HEK293 (cell line): ENCODE data around the gene GNB1L.

Experiments
- CTCF ChIA-PET: fragments of 350-600 bp; formaldehyde crosslinking; extraction: SDS; loops from one replicate; lab custom pipeline; 2021; ENCODE audit warnings: antibody characterized with exemption; lab: Yijun Ruan, JAX
- POLR2A ChIA-PET: fragments of 300-600 bp; formaldehyde crosslinking; extraction: SDS; loops from one replicate; lab custom pipeline; 2020; ENCODE audit warnings: antibody characterized with exemption, inconsistent platforms; lab: Yijun Ruan, JAX
- H3K27ac ChIP-seq: fragments of 200-500 bp; sonication (Bioruptor generic); 2 replicates; pipeline ENCODE4 v1.5.1; 2014; ENCODE audit warnings: low read depth, low read length, control low read depth, inconsistent platforms; ENCODE audit errors: extremely low read depth
- H3K36me3 ChIP-seq, 2 experiments: fragments of 200-500 bp in 1 of 2; sonication (Bioruptor generic) in 1 of 2; 1 replicate in 1 of 2; 2 replicates in 1 of 2; pipeline ENCODE4 v1.5.1; 2014 to 2017; ENCODE audit warnings: inconsistent platforms in 2 of 2, low read length in 2 of 2; ENCODE audit not compliant: control insufficient read depth in 2 of 2, insufficient read depth in 1 of 2
- H3K4me1 ChIP-seq: fragments of 200-500 bp; sonication (Bioruptor generic); 2 replicates; pipeline ENCODE4 v1.5.1; 2014; ENCODE audit warnings: mild to moderate bottlenecking, low read length, inconsistent platforms; ENCODE audit not compliant: control insufficient read depth, insufficient read depth
- H3K4me3 ChIP-seq: 2 replicates; pipeline ENCODE4 v1.5.1; 2011; ENCODE audit warnings: low read depth, mild to moderate bottlenecking, control low read depth, low read length, moderate library complexity
- H3K9me3 ChIP-seq: fragments of 200-500 bp; sonication (Bioruptor generic); 2 replicates; pipeline ENCODE4 v1.5.1; 2014; ENCODE audit warnings: low read depth, low read length, inconsistent platforms; ENCODE audit not compliant: control insufficient read depth, insufficient read depth
- GLIS2 ChIP-seq: fragments of 450-650 bp; formaldehyde crosslinking; IDR thresholded peaks from 2 replicates; pipeline ENCODE4 v1.5.1; 2016; ENCODE audit warnings: missing biosample characterization, missing genetic modification characterization
- PATZ1 ChIP-seq: fragments of 450-650 bp; formaldehyde crosslinking; IDR thresholded peaks from 2 replicates; pipeline ENCODE4 v1.5.1; 2016; ENCODE audit warnings: missing biosample characterization, missing genetic modification characterization
- SP2 ChIP-seq: fragments of 450-650 bp; formaldehyde crosslinking; IDR thresholded peaks from 2 replicates; pipeline ENCODE4 v1.5.1; 2016; ENCODE audit warnings: missing biosample characterization, missing genetic modification characterization
- ZBTB1 ChIP-seq: fragments of 450-650 bp; formaldehyde crosslinking; IDR thresholded peaks from 2 replicates; pipeline ENCODE4 v1.5.1; 2016; ENCODE audit warnings: missing biosample characterization, missing genetic modification characterization
- ZBTB17 ChIP-seq: fragments of 450-650 bp; formaldehyde crosslinking; IDR thresholded peaks from 2 replicates; pipeline ENCODE4 v1.5.1; 2016; ENCODE audit warnings: missing biosample characterization, missing genetic modification characterization
- ZBTB20 ChIP-seq: fragments of 450-650 bp; formaldehyde crosslinking; IDR thresholded peaks from 2 replicates; pipeline ENCODE4 v1.5.1; 2016; ENCODE audit warnings: missing biosample characterization, missing genetic modification characterization
- ZBTB8A ChIP-seq: fragments of 450-650 bp; formaldehyde crosslinking; IDR thresholded peaks from 2 replicates; pipeline ENCODE4 v1.5.1; 2016; ENCODE audit warnings: missing biosample characterization, missing genetic modification characterization
- ZNF175 ChIP-seq: fragments of 450-650 bp; formaldehyde crosslinking; IDR thresholded peaks from 2 replicates; pipeline ENCODE4 v1.5.1; 2016; ENCODE audit warnings: missing biosample characterization, missing genetic modification characterization
- ZNF26 ChIP-seq: fragments of 450-650 bp; formaldehyde crosslinking; IDR thresholded peaks from 2 replicates; pipeline ENCODE4 v1.5.1; 2016; ENCODE audit warnings: missing biosample characterization, missing genetic modification characterization
- ZNF335 ChIP-seq: fragments of 450-650 bp; formaldehyde crosslinking; conservative IDR thresholded peaks from 2 replicates; pipeline ENCODE4 v1.5.1; 2016; ENCODE audit warnings: missing biosample characterization, missing genetic modification characterization
- ZNF449 ChIP-seq: fragments of 450-650 bp; formaldehyde crosslinking; IDR thresholded peaks from 2 replicates; pipeline ENCODE4 v1.5.1; 2017; ENCODE audit warnings: missing biosample characterization, mild to moderate bottlenecking, missing genetic modification characterization, moderate library complexity
- ZNF521 ChIP-seq: fragments of 450-650 bp; formaldehyde crosslinking; IDR thresholded peaks from 2 replicates; pipeline ENCODE4 v1.5.1; 2017; ENCODE audit warnings: missing biosample characterization, mild to moderate bottlenecking, missing genetic modification characterization
- ZNF548 ChIP-seq: fragments of 450-650 bp; formaldehyde crosslinking; IDR thresholded peaks from 2 replicates; pipeline ENCODE4 v1.5.1; 2016; ENCODE audit warnings: missing biosample characterization, missing genetic modification characterization
- ZNF561 ChIP-seq: fragments of 450-650 bp; IDR thresholded peaks from 2 replicates; pipeline ENCODE4 v1.5.1; 2018; ENCODE audit warnings: missing biosample characterization, missing genetic modification characterization, borderline replicate concordance
- ZNF629 ChIP-seq: fragments of 450-650 bp; formaldehyde crosslinking; IDR thresholded peaks from 2 replicates; pipeline ENCODE4 v1.5.1; 2017; ENCODE audit warnings: missing biosample characterization, missing genetic modification characterization
- ZNF639 ChIP-seq: fragments of 450-650 bp; formaldehyde crosslinking; IDR thresholded peaks from 2 replicates; pipeline ENCODE4 v1.5.1; 2016; ENCODE audit warnings: missing biosample characterization, missing genetic modification characterization

Gene GNB1L

GRCh38 chr22:19758896-19759426 lies 95.7 kb downstream of the GNB1L start (continued):
- no peak for TF ChIP-seq ZNF449 (tag by site-specific recombination)
- no peak for TF ChIP-seq GLIS2 (tag by site-specific recombination)
- TF ChIP-seq ZNF175 (tag by site-specific recombination): no peak
- no peak for TF ChIP-seq ZBTB17 (tag by site-specific recombination)
- TF ChIP-seq ZNF629 (tag by site-specific recombination): no peak

GRCh38 chr22:19757985-19758895 lies 96.4 kb downstream of the GNB1L start:
- Histone ChIP-seq H3K4me3 (no peak overlapping the region), H3K4me1 (no peaks in the 10 kb centered on the region), H3K27ac (no peak overlapping the region), H3K9me3 (no peaks in the 10 kb centered on the region)
- ChIA-PET CTCF (interaction anchor here (0.5 to 5.3 kb wide), 5 partner anchors 23 to 152 kb away, joined by 3 to 42 read pairs (median 5); no protein-coding TSS in a partner anchor), POLR2A (interaction anchor here (0.8 kb wide), 1 partner anchor 96 kb away, joined by 3 read pairs; no protein-coding TSS in a partner anchor)
- no peak for TF ChIP-seq ZNF561
- peak; percentile 20; the same call in 1 of the 2 replicates for TF ChIP-seq ZBTB8A (tag by site-specific recombination)
- no peak for TF ChIP-seq ZNF26 (tag by site-specific recombination)
- TF ChIP-seq, all 188 proteins: peak for 1
- peaks cover 0 to 12% of the 10 kb centered on the region in 2 experiments; a peak in 1 of 3 replicates for H3K36me3 ChIP-seq

GRCh38 chr22:19757140-19757984 lies 97.3 kb downstream of the GNB1L start:
- no peaks in the 10 kb centered on the region for H3K4me1 ChIP-seq
- POLR2A ChIA-PET: interaction anchor here (1.0 to 1.2 kb wide), 6 partner anchors 14 to 99 kb away, joined by 3 to 7 read pairs (median 3); partner anchors contain the start of genes GNB1L, GP1BB and RTL10
- TF ChIP-seq SP2 (tag by site-specific recombination): peak; percentile 16; the same call in 1 of the 2 replicates
- TF ChIP-seq GLIS2 (tag by site-specific recombination): peak; percentile 70
- peak; percentile 43; the same call in 1 of the 2 replicates for TF ChIP-seq ZNF548 (tag by site-specific recombination)
- no peak for TF ChIP-seq ZBTB1 (tag by site-specific recombination)
- peak; percentile 16; the same call in 1 of the 2 replicates for TF ChIP-seq ZNF335 (tag by site-specific recombination)
- peak; percentile 17; the same call in 1 of the 2 replicates for TF ChIP-seq PATZ1 (tag by site-specific recombination)
- TF ChIP-seq ZBTB20 (tag by site-specific recombination): peak; percentile 9; the same call in 1 of the 2 replicates
- no peak for TF ChIP-seq ZNF639 (tag by site-specific recombination)
- TF ChIP-seq ZNF629 (tag by site-specific recombination): no peak
- no peak for TF ChIP-seq ZNF521 (tag by site-specific recombination)

More at GRCh38 chr22:19757140-19757984, 97.3 kb downstream of the GNB1L start:
- no peak overlapping the region for H3K4me3 ChIP-seq
- H3K9me3 ChIP-seq: no peaks in the 10 kb centered on the region
- CTCF ChIA-PET: interaction anchor here (0.5 to 5.3 kb wide), 8 partner anchors 16 to 153 kb away, joined by 3 to 42 read pairs (median 5); no protein-coding TSS in a partner anchor
- H3K36me3 ChIP-seq: peaks cover 0 to 3% of the 10 kb centered on the region in 2 experiments; a peak in 1 of 3 replicates
- no peak overlapping the region; the same call in 1 of the 2 replicates for H3K27ac ChIP-seq
